ENCODE measurements around the gene FAM9C.

FAM9C gene

GRCh38 chrX:13036896-13037295 lies 7.5 kb downstream of the FAM9C start:
- ChIA-PET POLR2A (no interaction called here), CTCF (no interaction called here)
- Histone ChIP-seq H3K4me1 (ENCODE audit: control insufficient read depth, insufficient read depth, low read length) (no peaks in the 10 kb centered on the region), H3K4me3 (ENCODE audit: low read depth, low read length) (no peak overlapping the region), H3K27ac (ENCODE audit: extremely low read depth, low read depth, low read length) (no peak overlapping the region), H3K36me3 (ENCODE audit: control insufficient read depth in 2 of 2, insufficient read depth in 1 of 2, low read length in 2 of 2) (no peaks in the 10 kb centered on the region), H3K9me3 (ENCODE audit: control insufficient read depth, insufficient read depth, low read depth, low read length) (no peaks in the 10 kb centered on the region)
- no peak for TF ChIP-seq SETDB1 (IDR thresholded peaks at IDR 0.05; ENCODE audit: insufficient read length, low read length)
- no peak for TF ChIP-seq ZNF169 (tag by site-specific recombination; IDR thresholded peaks at IDR 0.05)
- TF ChIP-seq ZNF302 (tag by site-specific recombination; IDR thresholded peaks at IDR 0.05; ENCODE audit: low read depth): no peak
- TF ChIP-seq ZNF155 (tag by site-specific recombination; IDR thresholded peaks at IDR 0.05): no peak
- TF ChIP-seq ZSCAN18 (tag by site-specific recombination; IDR thresholded peaks at IDR 0.05): no peak
- TF ChIP-seq PRDM2 (tag by site-specific recombination; IDR thresholded peaks at IDR 0.05; ENCODE audit: borderline replicate concordance): no peak
- no peak for TF ChIP-seq ZNF513 (tag by site-specific recombination; IDR thresholded peaks at IDR 0.05)

- Histone ChIP-seq H3K9me3 (ENCODE audit: control insufficient read depth, insufficient read depth, low read depth, low read length) (no peaks in the 10 kb centered on the region), H3K36me3 (ENCODE audit: control insufficient read depth in 2 of 2, insufficient read depth in 1 of 2, low read length in 2 of 2) (no peaks in the 10 kb centered on the region), H3K27ac (ENCODE audit: extremely low read depth, low read depth, low read length) (no peak overlapping the region), H3K4me1 (ENCODE audit: control insufficient read depth, insufficient read depth, low read length) (peaks cover 21% of the 10 kb centered on the region), H3K4me3 (ENCODE audit: low read depth, low read length) (no peak overlapping the region)
- POLR2A ChIA-PET: no interaction called here
- CTCF ChIA-PET: interaction anchor here (1.1 to 1.2 kb wide), 2 partner anchors 9 to 86 kb away, joined by 3 to 4 read pairs; no protein-coding TSS in a partner anchor
- TF ChIP-seq ZBTB11 (tag by site-specific recombination; conservative IDR thresholded peaks at IDR 0.05; ENCODE audit: low read depth) (no peak), ZNF654 (tag by site-specific recombination; IDR thresholded peaks at IDR 0.05; ENCODE audit: low read depth) (no peak), SALL2 (tag by site-specific recombination; IDR thresholded peaks at IDR 0.05; ENCODE audit: borderline replicate concordance) (no peak), ZNF843 (tag by site-specific recombination; IDR thresholded peaks at IDR 0.05) (no peak), SP3 (tag by site-specific recombination; IDR thresholded peaks at IDR 0.05) (no peak), KLF9 (tag by site-specific recombination; IDR thresholded peaks at IDR 0.05; ENCODE audit: low read depth) (no peak), ZNF624 (tag by site-specific recombination; IDR thresholded peaks at IDR 0.05) (no peak), ZNF830 (tag by site-specific recombination; IDR thresholded peaks at IDR 0.05; ENCODE audit: low read depth) (no peak), ZNF362 (tag by site-specific recombination; IDR thresholded peaks at IDR 0.05) (no peak)
These were observed 11.2 kb downstream of the FAM9C start for GRCh38 chrX:13033193-13033592.
